ENCODE data around the gene MCFD2. TPM values are rescaled to one million over a fixed set of nuclear protein-coding genes. Genes with fewer than 3 reads are reported as not detected.

The MCFD2 gene
- total and polyA plus RNA-seq, 4 experiments from 2014 or later: 25.1 to 43.8 (median 34.2) TPM

GRCh38 chr2:46925474-46926351 is 10.1 kb upstream of the MCFD2 start:
- H3K27me3 Mint-ChIP-seq: no peaks in the 10 kb centered on the region
- intact Hi-C loops (cut with micrococcal nuclease): no loop called here
- Histone ChIP-seq H3K9me3 (ENCODE audit: control insufficient read depth in 1 of 2, low read length in 2 of 2) (no peaks in the 10 kb centered on the region), H3K27me3 (ENCODE audit: insufficient read depth, low read length) (no peaks in the 10 kb centered on the region), H3K36me3 (ENCODE audit: insufficient read depth, low read length) (no peaks in the 10 kb centered on the region), H3K4me1 (ENCODE audit: insufficient read depth, low read length) (peaks cover 10% of the 10 kb centered on the region), H3K27ac (ENCODE audit: low read depth, low read length) (no peak overlapping the region), H3K4me3 (ENCODE audit: low read length in 2 of 2) (no peak overlapping the region)
- peaks cover 5 to 15% (median 9%) of the 10 kb centered on the region in 4 donors for H3K4me1 Mint-ChIP-seq
- H3K36me3 Mint-ChIP-seq: peaks cover 10 to 13% of the 10 kb centered on the region in 2 donors
- peaks cover 0 to 15% (median 8%) of the 10 kb centered on the region in 8 donors for H3K9me3 Mint-ChIP-seq
- H3K4me3 Mint-ChIP-seq: no peak overlapping the region
- H3K27ac Mint-ChIP-seq: no peak overlapping the region
- CTCF ChIA-PET (ENCODE audit: partially characterized antibody): no interaction called here
- no peak for DNase-seq
- POLR2A ChIA-PET (ENCODE audit: partially characterized antibody): interaction anchor here (0.7 kb wide), 1 partner anchor 10 kb away, joined by 3 read pairs; no protein-coding TSS in a partner anchor

GRCh38 chr2:46924608-46925007 is 9.0 kb upstream of the MCFD2 start:
- ChIA-PET POLR2A (ENCODE audit: partially characterized antibody) (no interaction called here), CTCF (ENCODE audit: partially characterized antibody) (interaction anchor here (0.7 to 1.9 kb wide), 4 partner anchors 17 to 843 kb away, joined by 3 to 4 read pairs (median 4); no protein-coding TSS in a partner anchor)
- no peaks in the 10 kb centered on the region for H3K9me3 ChIP-seq (ENCODE audit: control insufficient read depth in 1 of 2, low read length in 2 of 2)
- DNase-seq: no peak
- no peaks in the 10 kb centered on the region for H3K27me3 Mint-ChIP-seq
- H3K4me3 ChIP-seq (ENCODE audit: low read length in 2 of 2): no peak overlapping the region
- no peak overlapping the region for H3K27ac Mint-ChIP-seq
- H3K4me3 Mint-ChIP-seq: no peak overlapping the region
- no peaks in the 10 kb centered on the region for H3K36me3 ChIP-seq (ENCODE audit: insufficient read depth, low read length)
- no peak overlapping the region for H3K27ac ChIP-seq (ENCODE audit: low read depth, low read length)
- H3K27me3 ChIP-seq (ENCODE audit: insufficient read depth, low read length): no peaks in the 10 kb centered on the region
- H3K9me3 Mint-ChIP-seq: peaks cover 0 to 15% (median 8%) of the 10 kb centered on the region in 8 donors
- peaks cover 10 to 13% of the 10 kb centered on the region in 2 donors for H3K36me3 Mint-ChIP-seq
- peaks cover 5 to 15% (median 9%) of the 10 kb centered on the region in 4 donors for H3K4me1 Mint-ChIP-seq
- peaks cover 10% of the 10 kb centered on the region for H3K4me1 ChIP-seq (ENCODE audit: insufficient read depth, low read length)
- intact Hi-C loops (cut with micrococcal nuclease): no loop called here

- DNase-seq: no peak
- Histone ChIP-seq H3K9me3 (ENCODE audit: control insufficient read depth in 1 of 2, low read length in 2 of 2) (no peaks in the 10 kb centered on the region), H3K27me3 (ENCODE audit: insufficient read depth, low read length) (no peaks in the 10 kb centered on the region), H3K4me3 (ENCODE audit: low read length in 2 of 2) (no peak overlapping the region), H3K36me3 (ENCODE audit: insufficient read depth, low read length) (no peaks in the 10 kb centered on the region), H3K4me1 (ENCODE audit: insufficient read depth, low read length) (peaks cover 10% of the 10 kb centered on the region), H3K27ac (ENCODE audit: low read depth, low read length) (no peak overlapping the region)
- Mint-ChIP-seq H3K4me3 (no peak overlapping the region), H3K36me3 (peaks cover 10 to 13% of the 10 kb centered on the region in 2 donors), H3K27ac (no peak overlapping the region), H3K27me3 (no peaks in the 10 kb centered on the region), H3K9me3 (peaks cover 0 to 15% (median 8%) of the 10 kb centered on the region in 8 donors), H3K4me1 (peaks cover 5 to 15% (median 9%) of the 10 kb centered on the region in 4 donors)
- ChIA-PET POLR2A (ENCODE audit: partially characterized antibody) (no interaction called here), CTCF (ENCODE audit: partially characterized antibody) (interaction anchor here (0.7 to 1.9 kb wide), 4 partner anchors 16 to 843 kb away, joined by 3 to 4 read pairs (median 4); no protein-coding TSS in a partner anchor)
- intact Hi-C loops (cut with micrococcal nuclease): no loop called here
Observed at GRCh38 chr2:46924038-46924437, 8.4 kb upstream of the MCFD2 start.

GRCh38 chr2:46923041-46923528 is 7.5 kb upstream of the MCFD2 start:
- no peak for DNase-seq
- peaks cover 17% of the 10 kb centered on the region for H3K4me1 ChIP-seq (ENCODE audit: insufficient read depth, low read length)
- Mint-ChIP-seq H3K36me3 (peaks cover 10 to 13% of the 10 kb centered on the region in 2 donors), H3K9me3 (peaks cover 0 to 15% (median 8%) of the 10 kb centered on the region in 8 donors), H3K4me3 (no peak overlapping the region), H3K27me3 (no peaks in the 10 kb centered on the region), H3K27ac (no peak overlapping the region), H3K4me1 (peaks cover 11 to 23% (median 16%) of the 10 kb centered on the region in 4 donors)
- H3K27ac ChIP-seq (ENCODE audit: low read depth, low read length): no peak overlapping the region
- no peaks in the 10 kb centered on the region for H3K9me3 ChIP-seq (ENCODE audit: control insufficient read depth in 1 of 2, low read length in 2 of 2)
- intact Hi-C loops (cut with micrococcal nuclease): no loop called here
- H3K4me3 ChIP-seq (ENCODE audit: low read length in 2 of 2): no peak overlapping the region
- ChIA-PET CTCF (ENCODE audit: partially characterized antibody) (interaction anchor here (0.7 to 1.9 kb wide), 4 partner anchors 9 to 400 kb away, joined by 3 to 4 read pairs (median 3); no protein-coding TSS in a partner anchor), POLR2A (ENCODE audit: partially characterized antibody) (no interaction called here)
- H3K36me3 ChIP-seq (ENCODE audit: insufficient read depth, low read length): no peaks in the 10 kb centered on the region
- no peaks in the 10 kb centered on the region for H3K27me3 ChIP-seq (ENCODE audit: insufficient read depth, low read length)

GRCh38 chr2:46922606-46923005 is 7.0 kb upstream of the MCFD2 start:
- Mint-ChIP-seq H3K9me3 (peaks cover 0 to 14% (median 8%) of the 10 kb centered on the region in 8 donors), H3K4me1 (peaks cover 15 to 28% (median 21%) of the 10 kb centered on the region in 4 donors), H3K4me3 (no peak overlapping the region), H3K36me3 (peaks cover 10 to 13% of the 10 kb centered on the region in 2 donors), H3K27me3 (no peaks in the 10 kb centered on the region), H3K27ac (peak overlapping the region in 4 of 7 donors; percentile 6 to 39 (median 23))
- no peak overlapping the region for H3K27ac ChIP-seq (ENCODE audit: low read depth, low read length)
- ChIA-PET CTCF (ENCODE audit: partially characterized antibody) (interaction anchor here (0.7 to 1.9 kb wide), 4 partner anchors 9 to 400 kb away, joined by 3 to 4 read pairs (median 3); no protein-coding TSS in a partner anchor), POLR2A (ENCODE audit: partially characterized antibody) (no interaction called here)
- no peak for DNase-seq
- intact Hi-C loops (cut with micrococcal nuclease): no loop called here
- no peaks in the 10 kb centered on the region for H3K27me3 ChIP-seq (ENCODE audit: insufficient read depth, low read length)
- no peaks in the 10 kb centered on the region for H3K36me3 ChIP-seq (ENCODE audit: insufficient read depth, low read length)
- H3K9me3 ChIP-seq (ENCODE audit: control insufficient read depth in 1 of 2, low read length in 2 of 2): no peaks in the 10 kb centered on the region
- peaks cover 22% of the 10 kb centered on the region for H3K4me1 ChIP-seq (ENCODE audit: insufficient read depth, low read length)
- H3K4me3 ChIP-seq (ENCODE audit: low read length in 2 of 2): no peak overlapping the region

- ChIA-PET POLR2A (ENCODE audit: partially characterized antibody) (no interaction called here), CTCF (ENCODE audit: partially characterized antibody) (interaction anchor here (1.2 to 1.3 kb wide), 2 partner anchors 24 to 63 kb away, joined by 3 read pairs; no protein-coding TSS in a partner anchor)
- peak overlapping the region in 5 of 7 donors; percentile 6 to 39 (median 15) for H3K27ac Mint-ChIP-seq
- Histone ChIP-seq H3K4me3 (ENCODE audit: low read length in 2 of 2) (no peak overlapping the region), H3K27ac (ENCODE audit: low read depth, low read length) (no peak overlapping the region), H3K27me3 (ENCODE audit: insufficient read depth, low read length) (no peaks in the 10 kb centered on the region), H3K9me3 (ENCODE audit: control insufficient read depth in 1 of 2, low read length in 2 of 2) (no peaks in the 10 kb centered on the region), H3K36me3 (ENCODE audit: insufficient read depth, low read length) (no peaks in the 10 kb centered on the region), H3K4me1 (ENCODE audit: insufficient read depth, low read length) (peaks cover 30% of the 10 kb centered on the region)
- peaks cover 0 to 10% (median 4%) of the 10 kb centered on the region in 8 donors for H3K9me3 Mint-ChIP-seq
- peaks cover 8 to 10% of the 10 kb centered on the region in 2 donors for H3K36me3 Mint-ChIP-seq
- intact Hi-C loops (cut with micrococcal nuclease): no loop called here
- DNase-seq: no peak
- no peaks in the 10 kb centered on the region for H3K27me3 Mint-ChIP-seq
- H3K4me1 Mint-ChIP-seq: peaks cover 21 to 36% (median 26%) of the 10 kb centered on the region in 4 donors
- H3K4me3 Mint-ChIP-seq: no peak overlapping the region
Observed at GRCh38 chr2:46921676-46922448, 6.3 kb upstream of the MCFD2 start.

All from CD4-positive, alpha-beta memory T cell (primary cell).